Mucosa of descending colon (tissue), 3 donors: ENCODE data around the gene HAUS2. TPM values are rescaled to one million over a fixed set of nuclear protein-coding genes. Genes with fewer than 3 reads are reported as not detected.
A peak's percentile ranks its signal among the peaks of the same experiment; 100 is the strongest.

ENCODE experiments used
- ATAC-seq: fragments of 200-7000 bp; cut with Tn5 transposase; one replicate; pipeline ENCODE4 v1.9.1; 2020; ENCODE audit warnings: mild to moderate bottlenecking, moderate library complexity
- DNase-seq, 3 donors: peaks; one replicate each; pipeline ENCODE4 v3.0.0-alpha.2; 2020
- H3K36me3 ChIP-seq: fragments of 200-600 bp; one replicate; pipeline ENCODE4 v1.8.0; 2021; ENCODE audit warnings: low read depth, mild to moderate bottlenecking
- H3K4me1 ChIP-seq: fragments of 200-600 bp; one replicate; pipeline ENCODE4 v1.8.0; 2021; ENCODE audit warnings: low read depth, mild to moderate bottlenecking
- H3K4me3 ChIP-seq: fragments of 200-600 bp; one replicate; pipeline ENCODE4 v1.8.0; 2021; ENCODE audit warnings: mild to moderate bottlenecking
- H3K9me3 ChIP-seq: fragments of 200-600 bp; one replicate; pipeline ENCODE4 v1.8.0; 2021; ENCODE audit warnings: mild to moderate bottlenecking
- CTCF ChIP-seq: fragments of 200-600 bp; IDR thresholded peaks from one replicate; pipeline ENCODE4 v1.8.0; 2022; ENCODE audit warnings: antibody characterized with exemption, mild to moderate bottlenecking
- intact Hi-C, 2 donors: fragments of 100-400 bp; cut with DNase I in 1 of 2; cut with micrococcal nuclease in 1 of 2; formaldehyde crosslinking; loops; one replicate each; pipeline versions ENCODE4 v1.11.0 to v1.11.1; 2022; cut with DNase I, micrococcal nuclease
- total RNA-seq, 3 donors: library from RNA; stranded (reverse); fragmentation: NEBNext Ultra II Directional in 2 of 3; extraction: Animal tissue kit (Norgen Biotek cat#: 25700) in 2 of 3; gene quantifications; one replicate each; pipeline versions ENCODE4 v1.2.1 to v1.2.4, GENCODE V29; 2021 to 2023
- donor health status: DM: no; HTN: no; CAD: no; lungs with moderate emphysema.
- donor health status: DM: no; HTN: no; CAD: no.
- donor health status: DM: no; HTN: yes; CAD: no.

HAUS2 gene
- total RNA-seq, 3 donors from 2014 or later = 11.7 to 16.5 (median 13.4) TPM

GRCh38 chr15:42507514-42507913 lies 41.1 kb upstream of the HAUS2 start:
- DNase-seq (no peak), ATAC-seq (no peak)
- no peak overlapping the region for H3K4me3 ChIP-seq
- intact Hi-C loops = no loop called here
- H3K4me1 ChIP-seq = peaks cover 6% of the 10 kb centered on the region
- no peak for TF ChIP-seq CTCF
- H3K36me3 ChIP-seq = no peaks in the 10 kb centered on the region
- no peaks in the 10 kb centered on the region for H3K9me3 ChIP-seq

- H3K36me3 ChIP-seq = no peaks in the 10 kb centered on the region
- intact Hi-C loops = no loop called here
- ATAC-seq = no peak
Observed at GRCh38 chr15:42508263-42508690, 40.4 kb upstream of the HAUS2 start.

GRCh38 chr15:42510258-42511006 lies 38.2 kb upstream of the HAUS2 start:
- DNase-seq = no peak
- no peaks in the 10 kb centered on the region for H3K9me3 ChIP-seq
- H3K36me3 ChIP-seq = no peaks in the 10 kb centered on the region
- H3K4me1 ChIP-seq = no peaks in the 10 kb centered on the region
- no peak overlapping the region for H3K4me3 ChIP-seq
- no peak for ATAC-seq
- TF ChIP-seq CTCF = no peak
- intact Hi-C loops = no loop called here

More at GRCh38 chr15:42508263-42508690, 40.4 kb upstream of the HAUS2 start:
- no peak overlapping the region for H3K4me3 ChIP-seq
- no peak for DNase-seq
- no peak for TF ChIP-seq CTCF
- peaks cover 6% of the 10 kb centered on the region for H3K4me1 ChIP-seq
- no peaks in the 10 kb centered on the region for H3K9me3 ChIP-seq

GRCh38 chr15:42511007-42511391 lies 37.6 kb upstream of the HAUS2 start:
- Histone ChIP-seq H3K36me3 (no peaks in the 10 kb centered on the region), H3K4me3 (no peak overlapping the region), H3K4me1 (no peaks in the 10 kb centered on the region), H3K9me3 (no peaks in the 10 kb centered on the region)
- DNase-seq (no peak), ATAC-seq (no peak)
- intact Hi-C loops = no loop called here
- TF ChIP-seq CTCF = no peak

GRCh38 chr15:42523331-42523730 lies 25.3 kb upstream of the HAUS2 start:
- H3K9me3 ChIP-seq = no peaks in the 10 kb centered on the region
- DNase-seq (no peak), ATAC-seq (peak; percentile 17)
- intact Hi-C loops = no loop called here
- no peak overlapping the region for H3K4me3 ChIP-seq
- no peak for TF ChIP-seq CTCF
- peaks cover 9% of the 10 kb centered on the region for H3K36me3 ChIP-seq
- no peaks in the 10 kb centered on the region for H3K4me1 ChIP-seq
